A549 (cell line): ENCODE data around the gene DLG2.

Source experiments
- BCL3 ChIP-seq: fragments of >200 bp; sonication (Bioruptor Twin); formaldehyde crosslinking; IDR thresholded peaks from 3 replicates; pipeline ENCODE4 v1.6.1; 2016
- CEBPB ChIP-seq, 2 experiments: fragments of >200 bp in 1 of 2; sonication (Bioruptor Twin) in 1 of 2; formaldehyde crosslinking in 1 of 2; IDR thresholded peaks; 2 replicates each; pipeline ENCODE4 v1.6.1; 2012 to 2016
- CTCF ChIP-seq: fragments of >200 bp; sonication (Bioruptor Twin); formaldehyde crosslinking; IDR thresholded peaks from 3 replicates; pipeline ENCODE4 v1.5.1; 2016
- HOXB13 ChIP-seq: fragments of 250-450 bp; sonication (Bioruptor Pico); IDR thresholded peaks from 2 replicates; pipeline ENCODE4 v1.5.0; 2020; ENCODE audit warnings: low read depth, mild to moderate bottlenecking, moderate library complexity
- MYC ChIP-seq: IDR thresholded peaks from 2 replicates; pipeline ENCODE4 v1.6.1; 2012; ENCODE audit warnings: mild to moderate bottlenecking, inconsistent platforms, low read length, improper control_type of control experiment, borderline replicate concordance
- REST ChIP-seq: fragments of 200-600 bp; sonication (generic); IDR thresholded peaks from 2 replicates; pipeline ENCODE4 v1.6.1; 2016; ENCODE audit warnings: antibody characterized with exemption, mild to moderate bottlenecking, moderate library complexity
- RFX5 ChIP-seq: fragments of 450-650 bp; IDR thresholded peaks from 2 replicates; pipeline ENCODE4 v1.7.1; 2014; ENCODE audit warnings: antibody characterized with exemption, mild to moderate bottlenecking, moderate library complexity
- SMC3 ChIP-seq: fragments of >200 bp; sonication (Bioruptor Twin); formaldehyde crosslinking; IDR thresholded peaks from 3 replicates; pipeline ENCODE4 v1.6.1; 2018; ENCODE audit warnings: inconsistent platforms
- TP53 ChIP-seq: fragments of 250-450 bp; sonication (Bioruptor Pico); IDR thresholded peaks from 2 replicates; pipeline ENCODE4 v1.5.0; 2021; ENCODE audit warnings: mild to moderate bottlenecking, moderate library complexity
- USF2 ChIP-seq: fragments of 450-650 bp; IDR thresholded peaks from 2 replicates; pipeline ENCODE4 v1.6.1; 2014; ENCODE audit warnings: antibody characterized with exemption

- no peak for TF ChIP-seq CTCF
- TF ChIP-seq CEBPB (IDR thresholded peaks at IDR 0.05), result no peak
- TF ChIP-seq REST, result no peak
- TF ChIP-seq USF2, result no peak
- TF ChIP-seq BCL3, result no peak
- no peak for TF ChIP-seq MYC
- no peak for TF ChIP-seq HOXB13 (CRISPR knock-in tag)
- TF ChIP-seq RFX5, result no peak
- no peak for TF ChIP-seq SMC3
- TF ChIP-seq TP53 (CRISPR knock-in tag), result no peak
Measured at GRCh38 chr11:85247797-85248196, 379.3 kb downstream of the DLG2 start.
